NCI-H2227 (cell line): Measurements from ENCODE around the gene CMPK1.

Experiments
- DNase-seq: peaks from one replicate; lab custom pipeline; 2025; ENCODE audit not compliant: unreplicated experiment; lab: John Stamatoyannopoulos, UW

The CMPK1 gene

GRCh38 chr1:47393141-47393540 lies 59.6 kb downstream of the CMPK1 start:
- no peak for DNase-seq

DNA sequence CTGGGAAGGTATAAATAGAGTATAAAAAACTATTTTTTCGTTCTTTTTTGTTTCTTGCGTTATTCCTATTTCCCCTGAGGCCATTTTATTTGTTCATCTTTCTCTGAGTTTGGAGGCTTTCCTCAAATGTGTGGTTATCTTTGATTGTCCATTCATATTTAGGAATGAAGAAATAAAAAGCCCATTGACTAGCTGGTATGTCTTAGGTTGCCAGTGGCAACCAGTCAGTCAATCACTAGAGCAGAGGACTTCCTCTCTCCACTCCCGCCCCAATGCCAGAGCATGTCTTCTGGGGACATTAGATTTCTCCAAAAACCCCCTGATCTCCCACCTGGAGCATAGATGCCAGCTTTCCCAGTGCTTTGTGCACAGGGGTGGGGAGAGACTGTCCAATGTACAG lies 61.8 kb downstream of the CMPK1 start:
- no peak for DNase-seq

DNA sequence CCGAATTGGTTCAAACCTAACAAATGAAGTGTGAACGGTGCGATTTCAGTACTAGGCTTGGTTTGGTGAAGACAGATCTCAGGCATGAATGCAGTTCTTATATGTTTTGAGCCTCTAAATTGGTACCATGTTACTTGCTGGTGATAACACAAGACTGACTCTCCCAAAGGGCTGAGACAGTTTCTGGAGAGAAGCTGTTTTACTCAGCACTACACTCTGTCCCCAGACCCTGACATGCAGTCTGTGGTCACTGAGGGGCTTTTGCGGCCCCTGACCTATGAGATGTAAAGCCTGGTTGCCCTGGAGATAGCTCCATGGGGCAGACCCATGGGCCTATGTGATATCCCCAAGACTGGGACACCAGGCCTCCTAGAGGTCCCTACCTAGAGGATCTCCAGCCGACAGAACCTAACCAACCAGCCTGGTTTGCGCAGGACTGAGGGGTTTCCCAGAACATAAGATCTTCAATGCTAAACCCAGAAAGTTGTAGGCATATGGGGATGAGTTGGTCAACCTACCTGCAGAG lies 63.1 kb downstream of the CMPK1 start:
- no peak for DNase-seq

DNA sequence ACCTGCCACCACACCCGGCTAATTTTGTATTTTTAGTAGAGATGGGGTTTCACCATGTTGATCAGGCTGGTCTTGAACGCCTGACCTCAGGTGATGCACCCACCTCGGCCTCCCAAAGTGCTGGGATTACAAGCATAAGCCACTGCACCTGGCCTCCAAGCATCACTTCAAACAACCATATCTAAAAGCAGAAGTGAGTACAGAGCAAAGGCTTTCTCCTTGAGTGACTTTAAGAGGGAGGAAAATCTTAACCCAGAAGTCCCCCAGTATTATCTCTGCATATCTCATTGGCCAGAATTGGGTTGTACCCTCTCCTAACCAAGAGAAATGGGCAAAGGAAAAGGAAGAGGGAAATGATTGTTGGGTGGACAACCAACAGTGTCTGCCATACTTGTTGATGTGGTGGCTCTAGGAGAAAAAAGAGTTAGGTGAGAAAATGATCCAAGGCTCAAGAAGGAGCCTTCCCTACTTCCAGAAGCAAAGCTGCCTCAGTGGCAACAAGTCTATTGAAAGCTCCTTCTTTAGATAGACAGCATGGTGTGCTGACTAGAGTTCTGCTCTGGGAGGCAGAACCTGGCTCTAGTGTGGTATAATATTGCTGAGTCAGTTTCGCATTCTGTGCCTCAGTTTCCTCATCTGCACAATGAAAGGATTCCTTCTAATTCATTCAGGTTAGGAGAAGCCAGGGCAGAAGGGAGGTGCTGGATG lies 65.7 kb downstream of the CMPK1 start:
- no peak for DNase-seq

GRCh38 chr1:47399846-47400155 lies 66.2 kb downstream of the CMPK1 start:
- DNase-seq, result no peak

GRCh38 chr1:47401761-47402160 lies 68.2 kb downstream of the CMPK1 start:
- no peak for DNase-seq

DNA sequence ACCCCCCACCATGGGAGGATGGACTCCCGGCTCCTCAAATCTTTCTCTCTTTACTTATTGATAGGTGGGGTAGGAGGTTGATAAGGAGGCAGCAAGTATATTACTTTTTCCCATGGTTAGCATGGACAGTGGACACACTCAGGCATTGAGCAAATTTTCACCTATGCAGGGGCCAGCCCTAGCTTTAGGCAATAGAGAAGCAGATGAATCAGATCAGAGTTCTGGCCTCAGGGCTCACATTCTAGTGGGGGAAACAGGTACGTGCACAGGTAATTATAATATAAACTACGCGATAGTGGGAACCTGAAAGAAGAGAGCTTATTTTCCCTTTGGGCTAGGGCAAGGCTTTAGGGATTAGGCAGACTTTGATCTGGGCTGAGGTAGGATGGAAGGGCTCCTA lies 69.0 kb downstream of the CMPK1 start:
- no peak for DNase-seq

DNA sequence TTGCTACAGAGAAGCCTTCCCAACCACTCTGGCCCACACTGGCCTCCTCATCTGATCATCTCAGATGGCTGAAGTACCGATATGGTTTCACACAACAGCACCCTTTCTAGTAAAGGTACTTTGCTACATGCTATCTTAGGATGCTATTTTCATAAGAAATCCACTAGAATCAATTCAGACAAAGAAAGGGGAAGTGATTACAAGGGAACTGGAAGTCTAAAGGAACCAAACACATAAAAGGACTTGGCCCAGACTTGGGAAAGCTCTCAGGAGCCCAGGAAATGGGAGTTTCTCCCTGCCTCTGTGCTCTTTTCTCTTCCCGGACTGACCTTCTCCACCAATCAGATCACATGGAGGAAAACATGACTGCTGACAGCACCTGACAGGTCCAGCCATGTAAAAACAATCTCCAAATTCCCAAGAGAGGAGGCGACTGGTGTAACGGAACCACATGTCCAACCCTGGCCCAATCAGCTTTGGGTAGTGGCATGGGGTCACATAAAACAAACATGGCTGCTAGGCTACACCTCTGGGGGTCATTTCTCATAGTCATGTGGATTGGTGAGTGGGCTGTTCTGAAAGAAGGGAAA lies 69.8 kb downstream of the CMPK1 start:
- no peak for DNase-seq

DNA sequence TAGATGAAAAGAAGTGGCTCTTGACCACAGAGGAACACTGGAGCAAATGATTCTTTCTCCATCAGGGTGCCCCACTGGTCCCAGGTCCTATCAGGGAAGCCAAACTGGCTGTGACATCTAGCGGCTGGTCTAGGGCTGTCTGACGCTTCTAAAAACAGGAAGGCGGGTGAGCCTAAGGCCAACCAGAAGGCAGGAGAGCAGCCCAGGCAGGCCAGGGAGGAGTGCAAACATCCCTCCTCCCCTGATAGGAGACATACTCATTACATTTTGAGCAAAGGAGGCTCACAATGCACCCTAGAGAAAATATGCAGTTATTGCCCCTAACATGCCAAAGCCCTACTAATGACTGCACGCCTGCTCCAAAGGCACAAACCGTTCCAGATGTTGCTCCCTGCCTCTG lies 72.1 kb downstream of the CMPK1 start:
- no peak for DNase-seq

GRCh38 chr1:47406966-47407365 lies 73.4 kb downstream of the CMPK1 start:
- DNase-seq, result no peak

- no peak for DNase-seq
Measured at GRCh38 chr1:47407481-47407880, 73.9 kb downstream of the CMPK1 start.

DNA sequence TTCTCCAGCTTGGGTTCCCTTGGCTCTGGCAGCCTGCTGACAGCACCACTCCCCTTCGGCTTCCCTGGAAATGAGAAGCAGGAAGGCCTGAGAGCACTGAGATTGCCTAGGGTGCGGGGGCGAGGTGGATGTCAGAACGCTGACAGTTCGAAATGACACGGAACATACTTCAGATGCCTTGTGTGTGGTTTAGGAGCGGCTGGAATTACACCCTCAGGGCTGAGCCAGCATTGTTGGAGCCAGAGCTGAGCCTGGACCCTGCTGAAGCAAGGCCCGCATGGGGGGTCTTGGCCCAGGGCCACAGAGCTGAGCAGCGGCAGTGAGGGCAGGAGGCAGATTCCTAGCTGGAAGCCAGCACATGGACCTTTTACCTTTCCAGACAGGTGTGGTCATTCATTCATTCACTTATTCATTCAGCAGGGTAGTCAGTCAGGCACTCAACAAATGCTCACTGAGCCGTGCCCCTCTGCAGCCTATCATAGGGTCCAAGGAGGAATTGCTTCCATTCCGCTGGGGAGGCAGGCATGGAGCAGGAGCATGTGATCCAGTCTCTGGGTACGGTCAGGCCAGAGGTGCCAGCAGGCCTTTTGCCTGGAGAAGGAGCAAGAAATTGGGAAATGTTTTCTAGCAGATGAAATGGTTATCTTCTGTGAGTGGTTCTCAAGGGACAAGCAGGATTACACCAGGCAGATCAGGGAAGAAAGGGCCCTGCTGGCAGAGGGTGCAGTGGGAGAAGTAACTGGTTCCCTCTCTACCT lies 75.9 kb downstream of the CMPK1 start:
- no peak for DNase-seq

DNA sequence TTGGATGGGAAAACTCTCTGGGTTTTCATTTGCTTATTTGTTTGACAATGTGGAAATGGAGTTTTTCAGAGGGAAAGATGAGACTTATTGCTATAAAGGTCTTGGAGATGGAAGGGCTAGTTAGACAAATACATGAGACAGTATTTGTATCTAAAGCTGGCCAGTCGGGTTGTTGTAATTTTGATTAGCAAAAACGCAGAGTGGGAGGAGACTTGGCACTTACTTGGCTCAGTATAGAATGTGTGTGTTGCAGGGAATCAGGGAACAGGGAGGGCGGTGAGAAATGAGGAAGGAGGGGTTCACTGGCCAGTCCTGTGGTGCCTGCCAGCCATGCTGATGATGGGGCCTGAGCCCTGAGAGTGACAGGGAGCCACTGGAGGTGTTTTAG lies 76.5 kb downstream of the CMPK1 start:
- no peak for DNase-seq

- DNase-seq, result no peak
Measured at GRCh38 chr1:47411436-47411835, 77.8 kb downstream of the CMPK1 start.

- no peak for DNase-seq
Measured at GRCh38 chr1:47412437-47412836, 78.8 kb downstream of the CMPK1 start.

DNA sequence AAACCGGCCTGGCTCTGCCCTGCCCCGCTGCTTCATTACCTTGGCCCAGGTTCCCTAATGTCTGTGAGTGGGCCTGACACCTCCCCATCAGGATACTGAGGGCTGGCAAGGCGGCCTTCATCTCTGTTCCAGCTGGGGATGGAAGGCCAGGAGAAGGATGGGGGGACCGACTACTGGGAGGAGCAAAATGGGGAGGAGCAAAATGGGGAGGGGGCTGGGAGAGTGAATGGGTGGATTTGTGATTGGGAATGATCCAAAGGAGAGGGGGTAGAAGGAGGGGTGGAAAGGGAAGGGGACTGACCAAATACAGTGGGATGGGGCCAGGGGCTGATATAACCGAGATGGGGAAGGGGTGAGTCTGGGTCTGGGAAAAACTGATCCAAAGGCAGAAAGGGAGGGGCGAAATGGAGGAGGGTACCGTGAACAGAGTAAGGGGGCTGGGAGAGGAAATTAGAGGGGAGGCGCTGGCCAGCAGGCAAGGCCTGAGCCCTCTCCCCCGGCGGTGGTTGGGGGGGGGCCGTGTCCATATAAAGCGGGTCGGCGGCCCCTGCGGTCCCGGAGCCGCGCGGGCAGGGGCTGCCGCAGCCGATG lies 82.2 kb downstream of the CMPK1 start, which contains the start of gene FOXE3:
TSS of gene FOXE3 (plus strand) at position 558 of the 591 bp plus-strand sequence. CDS start at position 589, 31 bp downstream.
- DNase-seq, result no peak

DNA sequence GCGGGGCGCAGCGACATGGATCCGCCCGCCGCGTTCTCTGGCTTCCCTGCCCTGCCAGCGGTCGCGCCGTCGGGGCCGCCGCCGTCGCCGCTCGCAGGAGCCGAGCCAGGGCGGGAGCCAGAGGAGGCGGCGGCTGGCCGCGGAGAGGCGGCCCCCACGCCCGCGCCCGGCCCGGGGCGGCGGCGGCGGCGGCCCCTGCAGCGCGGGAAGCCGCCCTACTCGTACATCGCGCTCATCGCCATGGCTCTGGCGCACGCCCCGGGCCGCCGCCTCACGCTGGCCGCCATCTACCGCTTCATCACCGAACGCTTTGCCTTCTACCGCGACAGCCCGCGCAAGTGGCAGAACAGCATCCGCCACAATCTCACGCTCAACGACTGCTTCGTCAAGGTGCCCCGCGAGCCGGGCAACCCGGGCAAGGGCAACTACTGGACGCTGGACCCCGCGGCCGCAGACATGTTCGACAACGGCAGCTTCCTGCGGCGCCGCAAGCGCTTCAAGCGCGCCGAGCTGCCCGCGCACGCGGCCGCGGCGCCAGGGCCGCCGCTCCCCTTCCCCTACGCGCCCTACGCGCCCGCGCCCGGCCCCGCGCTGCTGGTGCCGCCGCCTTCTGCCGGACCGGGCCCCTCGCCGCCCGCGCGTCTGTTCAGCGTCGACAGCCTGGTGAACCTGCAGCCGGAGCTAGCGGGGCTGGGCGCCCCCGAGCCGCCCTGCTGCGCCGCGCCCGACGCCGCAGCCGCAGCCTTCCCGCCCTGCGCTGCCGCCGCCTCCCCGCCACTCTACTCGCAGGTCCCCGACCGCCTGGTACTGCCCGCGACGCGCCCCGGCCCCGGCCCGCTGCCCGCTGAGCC lies 83.0 kb downstream of the CMPK1 start:
- peak; percentile 73 for DNase-seq

DNA sequence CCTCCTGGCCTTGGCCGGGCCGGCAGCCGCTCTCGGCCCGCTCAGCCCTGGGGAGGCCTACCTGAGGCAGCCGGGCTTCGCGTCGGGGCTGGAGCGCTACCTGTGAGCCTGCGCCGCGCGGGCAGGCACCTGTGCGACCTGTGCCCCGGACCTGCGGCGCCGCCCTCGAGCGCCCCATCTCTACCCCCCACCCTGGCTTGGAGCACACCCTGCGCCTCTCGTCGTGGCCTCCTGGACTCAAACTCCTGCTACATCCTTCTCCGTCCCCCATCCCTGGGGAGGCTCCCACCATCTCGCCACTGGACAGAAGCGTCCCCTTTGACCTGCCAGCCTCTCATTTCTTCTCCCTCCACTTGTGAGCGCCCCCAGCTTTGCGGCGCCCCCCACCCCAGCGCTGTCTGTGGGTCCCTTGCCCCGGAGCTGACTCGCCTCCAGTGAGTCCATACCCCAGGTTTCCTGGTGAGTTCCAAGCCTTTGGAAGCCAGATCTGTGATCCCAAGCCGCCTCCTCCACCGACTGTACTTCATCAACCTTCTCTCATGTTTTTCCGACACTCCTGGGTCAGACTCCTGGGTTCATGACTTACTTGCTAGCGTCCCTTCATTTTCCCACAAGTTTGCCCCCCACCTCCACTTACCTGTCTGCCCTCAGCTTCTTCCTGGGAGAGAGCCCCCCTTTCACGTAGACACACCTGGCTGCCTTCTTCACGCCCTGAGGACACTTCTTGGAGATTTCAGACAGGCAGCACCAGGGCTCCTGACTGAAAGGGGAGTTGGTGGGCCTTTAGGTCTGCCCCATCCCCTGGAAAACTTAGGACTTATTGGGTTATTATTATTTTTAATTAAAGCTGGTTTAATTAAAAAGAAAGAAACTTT lies 83.8 kb downstream of the CMPK1 start:
- DNase-seq, result no peak

DNA sequence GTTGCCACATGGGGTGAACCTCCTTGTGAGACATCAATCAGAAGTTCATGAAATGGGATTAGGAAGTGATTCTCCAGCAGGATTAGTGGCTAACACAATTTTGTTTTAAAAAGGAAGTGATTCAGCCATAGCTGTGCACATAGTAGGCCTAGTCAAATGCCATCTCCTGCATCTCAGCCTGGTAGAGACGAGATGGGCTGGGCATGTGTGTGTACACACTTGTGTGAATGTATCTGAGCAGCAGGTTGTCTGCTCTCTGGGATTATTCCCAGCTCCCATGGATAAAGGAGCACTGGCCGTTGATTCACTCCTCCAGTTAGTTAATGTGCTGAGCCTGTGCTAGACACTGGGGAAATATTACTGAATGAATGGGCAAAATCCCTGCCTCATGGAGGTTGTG lies 84.5 kb downstream of the CMPK1 start:
- no peak for DNase-seq
